ENCODE results near the gene PADI2.

The PADI2 gene

GRCh38 chr1:17155257-17155920, 36.1 kb upstream of the PADI2 start:
- Histone ChIP-seq H3K9me3 (ENCODE audit: control extremely low read depth in 1 of 5, control insufficient read depth in 4 of 5, insufficient read depth in 2 of 5, low read depth in 1 of 5, low read length in 4 of 5) (peaks cover 1 to 44% (median 22%) of the 10 kb centered on the region in 5 experiments), H3K4me1 (ENCODE audit: control extremely low read depth in 1 of 4, control insufficient read depth in 4 of 4, insufficient read depth in 4 of 4, low read length in 3 of 4) (no peaks in the 10 kb centered on the region), H3K27me3 (replicated peaks in 2 of 5; ENCODE audit: control insufficient read depth in 4 of 5, insufficient read depth in 5 of 5, low read length in 4 of 5) (peaks cover 0 to 7% (median 0%) of the 10 kb centered on the region in 5 experiments), H3K4me3 (ENCODE audit: control insufficient read depth in 1 of 7, extremely low read depth in 1 of 7, insufficient read depth in 4 of 7, low read depth in 2 of 7, low read length in 6 of 7) (no peak overlapping the region), H3K27ac (ENCODE audit: insufficient read depth in 1 of 2, low read depth in 1 of 2, low read length in 2 of 2, poor library complexity in 1 of 2, severe bottlenecking in 2 of 2) (no peak overlapping the region), H3K36me3 (ENCODE audit: control insufficient read depth in 4 of 4, insufficient read depth in 4 of 4, low read length in 3 of 4) (no peaks in the 10 kb centered on the region)
- CTCF ChIA-PET = interaction anchor here (1.3 to 1.4 kb wide), 2 partner anchors 25 to 31 kb away, joined by 4 to 5 read pairs; no protein-coding TSS in a partner anchor
- DNase-seq = no peak
- 50% methylated on average over 2 of the region's 2 CpGs for WGBS (ENCODE audit: insufficient coverage)
- POLR2A ChIA-PET = no interaction called here

DNA sequence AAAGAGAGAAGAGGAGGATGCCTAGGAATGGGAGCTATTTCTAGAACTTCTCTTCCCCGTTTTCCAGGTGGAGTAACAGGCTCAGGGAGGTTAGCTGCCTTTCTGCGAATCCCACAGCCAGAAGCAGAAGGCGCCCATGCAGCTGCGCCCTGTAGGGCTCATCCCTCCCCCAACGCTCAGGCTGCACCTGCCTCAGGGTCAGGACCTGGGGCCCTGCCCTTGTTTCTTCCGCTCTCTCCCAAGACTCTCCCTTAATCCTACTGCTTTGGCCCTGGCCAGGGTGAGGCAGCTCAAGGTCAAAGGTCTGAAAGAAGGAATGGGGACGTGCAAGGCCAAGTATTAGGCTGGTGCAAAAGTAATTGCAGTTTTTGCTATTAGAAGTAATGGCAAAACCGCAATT, 30.5 kb upstream of the PADI2 start:
- CTCF ChIA-PET = interaction anchor here (1.0 to 1.4 kb wide), 2 partner anchors 8 to 15 kb away, joined by 3 read pairs; no protein-coding TSS in a partner anchor
- WGBS (ENCODE audit: insufficient coverage) = 73% methylated on average over 5 of the region's 8 CpGs
- H3K27ac ChIP-seq (ENCODE audit: insufficient read depth in 1 of 2, low read depth in 1 of 2, low read length in 2 of 2, poor library complexity in 1 of 2, severe bottlenecking in 2 of 2) = no peak overlapping the region
- H3K4me3 ChIP-seq (ENCODE audit: control insufficient read depth in 1 of 7, extremely low read depth in 1 of 7, insufficient read depth in 4 of 7, low read depth in 2 of 7, low read length in 6 of 7) = no peak overlapping the region
- H3K9me3 ChIP-seq (ENCODE audit: control extremely low read depth in 1 of 5, control insufficient read depth in 4 of 5, insufficient read depth in 2 of 5, low read depth in 1 of 5, low read length in 4 of 5) = peaks cover 0 to 31% (median 12%) of the 10 kb centered on the region in 5 experiments
- H3K36me3 ChIP-seq (ENCODE audit: control insufficient read depth in 4 of 4, insufficient read depth in 4 of 4, low read length in 3 of 4) = no peaks in the 10 kb centered on the region
- peaks cover 0 to 34% (median 11%) of the 10 kb centered on the region in 5 experiments for H3K27me3 ChIP-seq (replicated peaks in 2 of 5; ENCODE audit: control insufficient read depth in 4 of 5, insufficient read depth in 5 of 5, low read length in 4 of 5)
- POLR2A ChIA-PET = no interaction called here
- peaks cover 0 to 9% (median 6%) of the 10 kb centered on the region in 4 experiments for H3K4me1 ChIP-seq (ENCODE audit: control extremely low read depth in 1 of 4, control insufficient read depth in 4 of 4, insufficient read depth in 4 of 4, low read length in 3 of 4)
- DNase-seq = no peak

DNA sequence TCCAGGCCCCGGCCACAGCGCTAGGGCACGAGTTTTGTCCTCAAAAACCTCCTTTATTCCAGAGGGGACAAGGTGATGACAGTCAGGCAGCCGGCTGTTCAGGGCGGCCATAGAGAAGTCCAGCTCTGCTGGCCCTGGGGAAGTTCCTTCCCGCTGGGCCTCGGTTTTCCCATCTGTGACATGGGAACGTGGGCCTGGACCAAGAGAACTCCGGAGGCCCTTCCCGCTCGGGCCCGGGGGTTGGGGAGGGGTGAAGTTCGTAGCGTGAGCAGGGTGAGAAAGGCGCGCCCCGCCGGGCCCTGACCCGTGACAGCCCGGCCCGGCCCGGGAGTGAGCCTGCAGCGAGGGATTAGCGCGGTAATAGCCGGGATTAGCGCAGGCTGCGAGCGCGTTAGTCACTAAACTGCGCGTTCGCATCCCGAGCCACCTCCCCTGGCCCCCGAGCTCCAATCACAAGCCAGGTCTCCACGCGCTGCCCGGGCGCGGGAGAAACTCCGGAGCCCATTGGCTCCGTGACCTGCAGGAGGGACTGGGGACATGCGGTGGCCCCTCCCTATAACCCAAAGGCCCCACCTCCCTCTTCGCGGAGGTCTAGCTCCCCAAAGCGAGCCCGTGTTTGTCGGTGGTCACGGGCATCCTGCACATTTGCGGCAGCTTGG, 29.8 kb upstream of the PADI2 start:
- Histone ChIP-seq H3K9me3 (ENCODE audit: control extremely low read depth in 1 of 5, control insufficient read depth in 4 of 5, insufficient read depth in 2 of 5, low read depth in 1 of 5, low read length in 4 of 5) (peaks cover 0 to 24% (median 8%) of the 10 kb centered on the region in 5 experiments), H3K27ac (ENCODE audit: insufficient read depth in 1 of 2, low read depth in 1 of 2, low read length in 2 of 2, poor library complexity in 1 of 2, severe bottlenecking in 2 of 2) (no peak overlapping the region), H3K36me3 (ENCODE audit: control insufficient read depth in 4 of 4, insufficient read depth in 4 of 4, low read length in 3 of 4) (no peaks in the 10 kb centered on the region), H3K4me3 (ENCODE audit: control insufficient read depth in 1 of 7, extremely low read depth in 1 of 7, insufficient read depth in 4 of 7, low read depth in 2 of 7, low read length in 6 of 7) (no peak overlapping the region), H3K4me1 (ENCODE audit: control extremely low read depth in 1 of 4, control insufficient read depth in 4 of 4, insufficient read depth in 4 of 4, low read length in 3 of 4) (peaks cover 0 to 9% (median 6%) of the 10 kb centered on the region in 4 experiments), H3K27me3 (replicated peaks in 2 of 5; ENCODE audit: control insufficient read depth in 4 of 5, insufficient read depth in 5 of 5, low read length in 4 of 5) (peaks cover 0 to 34% (median 11%) of the 10 kb centered on the region in 5 experiments)
- peak in 2 of 3 donors; percentile 1 to 17 for DNase-seq
- WGBS (ENCODE audit: insufficient coverage) = 36% methylated on average over 46 of the region's 50 CpGs
- ChIA-PET CTCF (interaction anchor here (1.0 to 1.4 kb wide), 2 partner anchors 9 to 16 kb away, joined by 3 read pairs; no protein-coding TSS in a partner anchor), POLR2A (no interaction called here)

- WGBS (ENCODE audit: insufficient coverage) = 100% methylated on average over 1 of the region's 2 CpGs
- DNase-seq = no peak
- Histone ChIP-seq H3K36me3 (ENCODE audit: control insufficient read depth in 4 of 4, insufficient read depth in 4 of 4, low read length in 3 of 4) (no peaks in the 10 kb centered on the region), H3K4me3 (ENCODE audit: control insufficient read depth in 1 of 7, extremely low read depth in 1 of 7, insufficient read depth in 4 of 7, low read depth in 2 of 7, low read length in 6 of 7) (no peak overlapping the region), H3K4me1 (ENCODE audit: control extremely low read depth in 1 of 4, control insufficient read depth in 4 of 4, insufficient read depth in 4 of 4, low read length in 3 of 4) (peaks cover 0 to 9% (median 6%) of the 10 kb centered on the region in 4 experiments), H3K27ac (ENCODE audit: insufficient read depth in 1 of 2, low read depth in 1 of 2, low read length in 2 of 2, poor library complexity in 1 of 2, severe bottlenecking in 2 of 2) (no peak overlapping the region), H3K9me3 (ENCODE audit: control extremely low read depth in 1 of 5, control insufficient read depth in 4 of 5, insufficient read depth in 2 of 5, low read depth in 1 of 5, low read length in 4 of 5) (peaks cover 0 to 2% (median 0%) of the 10 kb centered on the region in 5 experiments), H3K27me3 (replicated peaks in 2 of 5; ENCODE audit: control insufficient read depth in 4 of 5, insufficient read depth in 5 of 5, low read length in 4 of 5) (peaks cover 0 to 27% (median 11%) of the 10 kb centered on the region in 5 experiments)
- POLR2A ChIA-PET = no interaction called here
- CTCF ChIA-PET = interaction anchor here (0.6 kb wide), 1 partner anchor 12 kb away, joined by 3 read pairs; no protein-coding TSS in a partner anchor
Observed at GRCh38 chr1:17145648-17146047, 26.4 kb upstream of the PADI2 start.

DNA sequence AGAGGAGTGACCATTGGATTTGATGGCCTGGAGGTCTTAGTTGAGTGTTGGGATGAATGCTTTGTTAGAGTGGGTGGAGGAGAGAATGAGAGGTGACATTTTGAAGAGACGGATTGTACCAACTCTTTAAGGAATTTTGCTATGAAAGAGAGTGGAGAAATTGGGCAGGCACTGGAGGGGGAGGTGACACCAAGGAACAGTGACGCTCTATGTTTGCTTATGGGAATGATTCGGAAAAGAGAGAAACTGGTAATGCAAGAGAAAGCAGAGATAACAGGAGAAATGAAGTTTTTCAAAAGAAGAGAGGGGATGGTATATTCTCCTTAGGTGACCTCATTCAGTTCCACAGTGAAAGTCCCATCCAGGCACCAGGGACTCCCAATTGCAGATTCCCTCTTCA, 24.5 kb upstream of the PADI2 start:
- peaks cover 0 to 2% (median 0%) of the 10 kb centered on the region in 5 experiments for H3K9me3 ChIP-seq (ENCODE audit: control extremely low read depth in 1 of 5, control insufficient read depth in 4 of 5, insufficient read depth in 2 of 5, low read depth in 1 of 5, low read length in 4 of 5)
- 100% methylated on average over 3 of the region's 3 CpGs for WGBS (ENCODE audit: insufficient coverage)
- H3K4me1 ChIP-seq (ENCODE audit: control extremely low read depth in 1 of 4, control insufficient read depth in 4 of 4, insufficient read depth in 4 of 4, low read length in 3 of 4) = no peaks in the 10 kb centered on the region
- H3K4me3 ChIP-seq (ENCODE audit: control insufficient read depth in 1 of 7, extremely low read depth in 1 of 7, insufficient read depth in 4 of 7, low read depth in 2 of 7, low read length in 6 of 7) = no peak overlapping the region
- peaks cover 0 to 12% (median 4%) of the 10 kb centered on the region in 5 experiments for H3K27me3 ChIP-seq (replicated peaks in 2 of 5; ENCODE audit: control insufficient read depth in 4 of 5, insufficient read depth in 5 of 5, low read length in 4 of 5)
- POLR2A ChIA-PET = no interaction called here
- CTCF ChIA-PET = no interaction called here
- no peaks in the 10 kb centered on the region for H3K36me3 ChIP-seq (ENCODE audit: control insufficient read depth in 4 of 4, insufficient read depth in 4 of 4, low read length in 3 of 4)
- DNase-seq = no peak
- no peak overlapping the region for H3K27ac ChIP-seq (ENCODE audit: insufficient read depth in 1 of 2, low read depth in 1 of 2, low read length in 2 of 2, poor library complexity in 1 of 2, severe bottlenecking in 2 of 2)

- H3K36me3 ChIP-seq (ENCODE audit: control insufficient read depth in 4 of 4, insufficient read depth in 4 of 4, low read length in 3 of 4) = no peaks in the 10 kb centered on the region
- H3K4me3 ChIP-seq (ENCODE audit: control insufficient read depth in 1 of 7, extremely low read depth in 1 of 7, insufficient read depth in 4 of 7, low read depth in 2 of 7, low read length in 6 of 7) = no peak overlapping the region
- no peaks in the 10 kb centered on the region for H3K4me1 ChIP-seq (ENCODE audit: control extremely low read depth in 1 of 4, control insufficient read depth in 4 of 4, insufficient read depth in 4 of 4, low read length in 3 of 4)
- no peak for DNase-seq
- ChIA-PET POLR2A (interaction anchor here (0.6 kb wide), 1 partner anchor 611 kb away, joined by 3 read pairs; no protein-coding TSS in a partner anchor), CTCF (interaction anchor here (1.2 to 1.5 kb wide), 2 partner anchors 9 to 95 kb away, joined by 3 to 4 read pairs; no protein-coding TSS in a partner anchor)
- H3K27me3 ChIP-seq (replicated peaks in 2 of 5; ENCODE audit: control insufficient read depth in 4 of 5, insufficient read depth in 5 of 5, low read length in 4 of 5) = no peaks in the 10 kb centered on the region
- 96% methylated on average over 6 of the region's 10 CpGs for WGBS (ENCODE audit: insufficient coverage)
- H3K27ac ChIP-seq (ENCODE audit: insufficient read depth in 1 of 2, low read depth in 1 of 2, low read length in 2 of 2, poor library complexity in 1 of 2, severe bottlenecking in 2 of 2) = no peak overlapping the region
- peaks cover 0 to 2% (median 0%) of the 10 kb centered on the region in 5 experiments for H3K9me3 ChIP-seq (ENCODE audit: control extremely low read depth in 1 of 5, control insufficient read depth in 4 of 5, insufficient read depth in 2 of 5, low read depth in 1 of 5, low read length in 4 of 5)
Observed at GRCh38 chr1:17141441-17142197, 22.4 kb upstream of the PADI2 start.
